NCI-H128 (cell line): ENCODE data around the gene SRPRB.
"Not testable (repeated sequence)": the region's sequence is repeated elsewhere in the genome, so short reads cannot be mapped to it uniquely, and the experiment has no call there.

Source experiments
- DNase-seq: peaks from one replicate; lab custom pipeline; 2025; ENCODE audit not compliant: unreplicated experiment; lab: John Stamatoyannopoulos, UW

Gene SRPRB

DNA sequence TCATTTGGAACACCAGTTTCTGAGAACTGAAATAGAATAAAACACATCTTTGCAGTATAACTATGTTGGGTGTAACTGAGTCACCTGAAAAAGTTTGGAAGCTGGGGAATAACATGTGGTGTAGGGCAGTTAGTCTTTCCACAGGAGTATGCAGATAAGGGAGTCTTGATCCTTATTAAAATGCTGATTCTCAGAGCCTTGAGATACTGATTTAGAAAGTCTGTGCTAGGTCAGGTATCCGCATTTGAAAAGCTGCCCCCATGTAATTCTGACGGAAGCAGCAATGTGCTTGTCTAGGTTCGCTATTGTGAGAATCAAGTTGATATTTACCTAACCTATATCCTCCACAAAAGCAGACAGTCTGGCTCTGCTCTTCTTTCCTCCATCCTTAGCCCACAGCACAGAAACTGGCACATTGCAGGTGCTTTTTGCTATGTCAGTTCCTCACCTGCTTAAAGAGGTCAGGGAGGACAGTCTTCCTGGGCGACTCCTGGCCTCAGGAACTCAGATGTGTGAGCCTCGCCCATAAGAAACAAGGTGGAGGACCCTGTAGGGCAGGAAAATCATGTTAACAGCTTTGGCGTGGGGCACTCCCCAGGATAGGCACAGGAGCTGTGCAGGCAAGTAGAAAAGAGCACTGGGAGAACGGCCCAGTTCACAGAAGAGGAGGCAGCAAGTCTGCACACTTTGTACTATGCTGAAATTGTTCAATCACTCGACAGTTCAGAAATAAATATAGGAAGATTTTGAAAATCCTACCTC, 27.6 kb upstream of the SRPRB start:
- no peak for DNase-seq

DNA sequence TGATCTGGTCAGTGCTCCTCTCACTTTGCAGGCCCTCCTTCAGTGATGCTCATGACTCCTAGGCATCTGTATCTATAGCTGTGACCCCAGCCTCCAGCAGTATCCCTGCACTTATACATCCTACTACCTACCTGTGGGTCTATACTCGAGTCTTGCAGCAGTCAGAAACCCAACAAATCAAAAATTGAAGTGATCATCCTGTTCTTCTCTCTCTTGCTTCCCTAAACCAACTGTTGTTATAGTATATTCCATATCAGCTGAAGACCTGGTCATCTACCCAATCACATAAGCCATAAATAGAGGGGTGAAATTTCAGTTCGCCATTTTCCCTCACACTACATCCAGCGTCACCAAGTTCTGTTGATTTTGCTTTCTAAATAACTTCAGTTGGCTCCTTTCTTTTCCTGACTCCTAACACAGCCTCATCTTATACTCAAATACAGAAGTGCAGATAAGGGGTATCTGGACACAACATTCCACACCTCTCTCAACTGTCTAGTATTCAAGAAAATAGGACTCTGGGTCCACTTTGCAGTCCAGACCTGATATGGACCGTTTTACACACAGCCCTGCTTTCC, 25.9 kb upstream of the SRPRB start:
- no peak for DNase-seq

DNA sequence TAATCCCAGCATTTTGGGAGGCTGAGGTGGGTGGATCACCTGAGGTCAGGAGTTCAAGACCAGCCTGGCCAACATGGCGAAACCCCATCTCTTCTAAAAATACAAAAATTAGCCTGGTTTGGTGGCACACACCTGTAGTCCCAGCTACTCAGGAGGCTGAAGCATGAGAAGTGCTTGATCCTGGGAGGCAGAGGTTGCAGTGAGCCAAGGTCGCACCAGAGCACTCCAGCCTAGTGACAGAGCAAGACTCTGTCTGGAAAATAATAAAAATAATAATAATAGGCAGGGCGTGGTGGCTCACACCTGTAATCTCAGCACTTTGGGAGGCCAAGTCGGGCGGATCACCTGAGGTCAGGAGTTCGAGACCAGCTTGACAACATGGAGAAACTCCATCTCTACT, 24.9 kb upstream of the SRPRB start:
- DNase-seq: not testable (repeated sequence)

DNA sequence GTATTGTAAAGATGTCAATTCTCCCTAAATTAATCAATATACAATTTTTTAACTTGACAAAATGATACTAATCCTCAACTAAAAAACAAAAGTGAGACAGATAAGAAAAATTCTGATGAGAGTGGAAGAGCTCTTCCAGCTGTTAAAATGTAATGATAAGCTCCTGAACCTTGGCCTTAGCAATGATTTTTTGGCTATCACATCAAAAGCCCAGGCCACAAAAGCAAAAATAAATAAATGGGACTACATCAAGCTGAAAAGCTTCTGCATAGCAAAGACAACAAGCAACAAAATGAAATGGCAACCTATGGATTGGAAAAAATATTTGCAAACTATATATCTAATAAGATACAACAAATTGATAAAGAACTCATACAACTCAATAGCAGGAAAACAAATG, 24.0 kb upstream of the SRPRB start:
- no peak for DNase-seq

DNA sequence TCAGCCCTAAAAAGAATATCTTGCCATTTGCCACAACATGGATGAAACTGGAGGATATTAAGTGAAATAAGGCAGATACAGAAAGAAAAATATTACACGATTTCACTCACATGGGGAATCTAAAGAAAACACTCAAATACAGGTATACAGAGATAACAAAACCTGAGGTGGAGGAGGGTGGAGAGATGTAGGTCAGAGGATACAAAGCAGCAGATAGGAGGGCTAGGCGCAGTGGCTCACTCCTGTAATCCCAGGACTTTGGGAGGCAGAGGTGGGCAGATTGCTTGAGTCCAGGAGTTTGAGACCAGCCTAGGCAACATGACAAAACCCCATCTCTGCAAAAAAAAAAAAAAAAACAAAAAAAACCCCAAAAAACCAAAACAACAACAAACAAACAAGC, 23.2 kb upstream of the SRPRB start:
- DNase-seq: no peak

DNA sequence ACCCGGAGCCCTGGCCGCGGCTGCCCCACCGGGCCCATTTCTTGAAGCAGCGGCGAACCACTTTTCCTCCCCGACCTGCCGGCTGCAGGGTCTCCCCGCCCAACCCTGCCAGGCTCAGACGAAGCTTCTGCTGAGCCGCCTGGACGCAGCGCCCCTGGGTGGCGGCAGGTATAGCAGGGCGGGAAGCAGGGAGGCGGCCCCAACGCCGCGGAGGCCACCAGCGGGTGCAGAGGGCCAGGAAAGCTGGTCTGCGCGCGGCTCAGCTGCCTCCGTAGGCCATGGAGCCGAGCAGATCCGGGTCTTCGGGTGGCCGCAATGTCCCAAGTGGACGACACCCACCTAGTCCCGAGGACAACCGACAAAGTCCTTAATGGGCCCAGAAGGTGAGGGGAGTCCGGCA, 21.9 kb upstream of the SRPRB start:
- DNase-seq: no peak

DNA sequence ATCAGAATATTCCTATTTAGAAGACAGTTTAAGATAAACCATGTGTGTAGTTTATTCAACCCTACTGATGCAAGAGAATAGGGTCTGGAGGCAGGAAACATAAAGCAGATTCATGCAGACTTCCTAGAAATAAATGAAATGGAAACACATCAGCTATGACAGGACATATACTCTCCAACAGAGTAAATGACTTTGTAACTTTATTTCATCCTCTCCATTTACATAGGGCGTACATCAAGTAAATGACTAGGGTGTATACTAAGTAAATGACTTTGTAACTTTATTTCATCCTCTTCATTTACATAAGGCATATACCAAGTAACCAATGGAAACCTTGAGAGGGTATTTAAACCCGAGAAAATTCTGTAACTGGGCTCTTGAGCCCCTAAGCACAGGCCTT, 17.6 kb upstream of the SRPRB start:
- no peak for DNase-seq

DNA sequence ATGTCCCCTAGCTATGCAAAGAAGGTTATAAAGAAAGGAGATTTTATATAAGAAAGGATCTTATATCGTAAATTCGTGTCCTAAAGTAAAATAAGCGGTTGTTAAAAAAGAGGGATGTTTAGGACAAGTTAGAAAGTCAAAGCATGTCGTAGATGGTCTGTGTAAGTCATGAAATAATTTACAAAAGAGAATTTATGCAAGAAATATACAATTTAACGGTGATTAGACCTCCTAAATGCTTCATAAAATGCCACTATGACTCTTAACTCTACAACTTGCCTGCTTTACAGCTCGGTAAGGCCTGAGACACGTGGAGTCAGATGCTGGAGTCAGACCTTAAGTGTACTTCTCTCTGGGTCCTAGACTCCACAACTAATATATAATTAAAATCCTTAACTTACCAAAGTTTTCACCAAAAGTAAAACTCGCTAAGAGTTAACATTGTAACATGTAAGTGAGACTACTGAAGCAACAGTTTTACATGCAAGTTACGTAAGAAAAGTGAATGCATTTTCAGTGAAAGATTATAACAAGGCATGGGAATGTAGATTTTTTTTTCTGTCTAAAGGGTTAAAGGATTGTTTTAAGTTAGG, 13.3 kb upstream of the SRPRB start:
- no peak for DNase-seq

DNA sequence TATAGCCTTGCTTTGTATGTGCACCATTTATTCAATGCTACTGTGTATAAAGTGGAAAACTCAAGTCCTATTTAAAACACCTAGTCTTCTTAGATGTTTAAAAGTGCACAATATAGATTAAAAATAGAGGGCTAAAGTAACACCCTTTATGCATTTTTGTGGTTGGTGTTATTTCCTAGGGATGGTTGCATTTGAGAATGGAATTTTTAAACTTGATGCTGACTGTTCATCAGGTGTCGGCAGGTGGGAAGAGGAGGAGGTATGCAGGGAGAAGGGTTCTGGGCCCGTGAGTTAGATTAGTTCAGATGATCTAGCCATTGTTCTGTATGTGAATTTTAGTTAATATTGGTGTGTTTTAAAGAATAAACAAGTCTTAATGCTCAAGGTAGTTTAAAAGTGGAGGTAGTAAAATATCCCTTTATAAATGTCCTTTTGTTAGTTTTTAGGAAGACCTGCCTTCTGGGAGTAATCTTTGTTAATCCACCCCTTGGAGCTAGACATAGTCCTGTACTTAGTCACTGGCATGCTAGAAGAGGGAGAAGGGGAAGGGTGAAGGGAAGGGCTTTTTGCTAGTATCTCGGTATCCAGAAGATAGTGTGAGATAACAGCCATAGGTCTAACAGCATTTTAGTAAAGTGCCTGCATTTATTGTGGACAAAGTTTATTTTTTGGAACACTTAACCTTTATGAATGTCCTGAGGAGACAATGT, 8.1 kb upstream of the SRPRB start:
- DNase-seq: no peak

DNA sequence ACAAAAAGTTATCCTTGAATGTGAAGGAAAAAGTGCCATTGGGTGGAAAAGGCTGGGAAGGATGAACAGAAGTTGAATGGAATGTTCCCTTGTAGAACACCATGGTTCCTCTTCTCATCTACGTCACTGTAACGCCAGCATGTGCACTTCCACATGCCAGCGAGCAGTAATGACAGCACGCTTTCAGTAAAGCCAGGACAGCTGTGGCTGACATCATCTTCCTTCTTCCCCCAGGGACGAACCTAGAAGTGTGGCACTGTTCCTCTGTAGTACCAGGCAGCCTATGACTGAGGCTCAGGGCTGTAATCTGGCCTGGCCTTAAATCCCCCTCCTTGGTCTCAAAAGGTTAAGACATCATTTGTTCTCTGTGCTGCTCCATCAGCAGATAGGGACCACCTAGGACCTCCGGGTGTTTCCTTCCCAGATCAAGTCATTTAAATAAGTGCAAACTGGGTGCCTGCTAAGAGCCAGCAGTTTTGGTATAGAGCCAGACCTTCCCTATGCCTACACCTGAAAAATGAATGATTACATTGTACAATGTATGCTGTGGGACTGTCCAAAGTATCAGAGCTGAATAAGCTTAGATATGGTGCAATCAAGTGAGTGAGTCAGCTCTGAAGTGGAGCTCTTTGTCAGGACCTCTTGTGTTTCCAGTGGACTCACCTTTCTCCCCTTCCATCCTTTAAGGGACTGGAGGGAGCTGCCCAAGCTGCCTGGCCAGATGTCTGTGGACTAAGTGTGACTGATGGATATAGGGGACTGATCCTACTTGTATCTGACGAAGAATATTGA, 5.6 kb upstream of the SRPRB start:
- DNase-seq: no peak

DNA sequence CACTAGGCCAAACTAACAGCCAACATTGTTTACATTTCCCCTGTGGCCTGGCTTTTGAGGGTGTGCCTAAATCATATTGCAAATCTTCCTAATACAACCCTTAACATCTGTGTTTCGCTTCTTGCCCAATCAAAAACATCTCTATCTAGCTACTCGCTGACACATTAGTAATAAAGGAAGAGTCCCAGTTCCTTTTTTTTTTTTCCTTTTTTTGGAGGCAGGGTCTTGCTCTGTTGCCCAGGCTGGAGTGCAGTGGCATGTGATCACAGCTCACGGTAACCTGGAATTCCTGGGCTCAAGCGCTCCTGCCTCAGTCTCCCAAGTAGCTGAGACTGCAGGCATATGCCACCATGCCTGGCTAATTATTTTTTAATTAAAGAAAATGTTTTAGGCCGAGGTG, 2.1 kb upstream of the SRPRB start:
- DNase-seq: no peak

DNA sequence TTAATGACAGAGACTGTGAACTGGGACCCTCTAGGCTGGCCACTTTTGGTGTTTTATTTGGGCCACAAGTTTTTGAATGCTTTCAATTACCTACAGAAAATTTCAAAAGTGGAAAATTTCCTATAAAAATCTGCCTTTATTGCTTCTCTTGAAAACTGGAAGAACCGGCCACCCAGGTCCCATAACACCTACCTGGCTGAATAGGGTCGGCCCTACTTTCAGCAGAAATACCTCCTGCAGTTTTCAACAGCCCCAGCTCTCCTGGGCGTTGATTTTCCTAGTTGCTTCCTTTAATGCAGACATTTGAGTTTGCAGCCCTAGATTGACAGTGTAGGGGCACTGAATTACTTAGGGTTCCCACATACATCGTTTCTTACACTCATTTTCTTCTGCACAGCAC, 719 bp upstream of the SRPRB start:
- DNase-seq: no peak

DNA sequence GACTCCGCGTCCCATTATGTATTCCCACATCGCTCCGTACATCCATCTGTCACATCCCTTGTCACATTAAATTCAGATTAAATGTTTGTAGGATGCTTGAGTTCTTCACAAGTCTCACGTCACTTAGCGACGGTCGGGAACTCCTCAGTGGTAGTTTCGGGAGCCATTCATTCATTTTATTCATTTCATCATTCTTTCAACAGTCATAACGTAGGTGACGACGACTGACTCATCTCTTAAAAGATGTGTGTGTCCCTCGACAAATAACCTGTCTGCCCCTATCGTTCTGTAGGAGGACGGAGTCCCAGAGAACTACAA, 272 bp upstream of the SRPRB start:
- no peak for DNase-seq

DNA sequence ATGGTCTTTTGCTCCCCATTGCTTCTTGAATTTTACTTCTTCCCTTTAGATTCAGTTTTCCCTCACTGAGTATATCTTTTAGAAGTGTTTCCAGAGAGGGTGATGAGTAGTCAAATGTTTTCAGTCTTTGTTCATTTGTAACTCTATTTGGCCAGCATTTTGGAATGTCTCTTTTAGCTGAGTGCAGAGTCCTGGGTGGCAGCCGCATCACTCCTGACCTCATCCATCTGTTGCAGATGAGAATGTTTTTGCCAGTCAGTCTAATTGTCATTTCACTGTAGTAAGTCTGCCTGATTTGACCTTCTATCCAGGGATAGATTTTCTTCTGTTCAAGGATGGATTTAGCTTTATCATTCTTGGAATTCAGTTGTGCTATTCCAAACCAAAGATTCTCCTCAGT, 7.3 kb downstream of the SRPRB start:
- DNase-seq: no peak

DNA sequence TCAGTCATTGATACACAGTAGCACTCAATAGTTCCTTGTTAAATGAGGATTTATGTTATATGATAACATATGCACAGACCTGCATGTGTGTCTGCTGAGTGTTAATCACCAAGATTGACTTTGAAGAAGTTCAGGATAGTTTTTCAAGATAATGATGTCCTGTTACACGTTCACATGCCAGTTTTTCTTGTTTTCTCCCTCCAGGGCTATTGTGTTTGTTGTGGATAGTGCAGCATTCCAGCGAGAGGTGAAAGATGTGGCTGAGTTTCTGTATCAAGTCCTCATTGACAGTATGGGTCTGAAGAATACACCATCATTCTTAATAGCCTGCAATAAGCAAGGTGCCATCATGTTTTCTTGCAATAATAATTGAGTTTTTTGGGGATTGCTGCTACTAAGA, 9.8 kb downstream of the SRPRB start:
- DNase-seq: no peak

DNA sequence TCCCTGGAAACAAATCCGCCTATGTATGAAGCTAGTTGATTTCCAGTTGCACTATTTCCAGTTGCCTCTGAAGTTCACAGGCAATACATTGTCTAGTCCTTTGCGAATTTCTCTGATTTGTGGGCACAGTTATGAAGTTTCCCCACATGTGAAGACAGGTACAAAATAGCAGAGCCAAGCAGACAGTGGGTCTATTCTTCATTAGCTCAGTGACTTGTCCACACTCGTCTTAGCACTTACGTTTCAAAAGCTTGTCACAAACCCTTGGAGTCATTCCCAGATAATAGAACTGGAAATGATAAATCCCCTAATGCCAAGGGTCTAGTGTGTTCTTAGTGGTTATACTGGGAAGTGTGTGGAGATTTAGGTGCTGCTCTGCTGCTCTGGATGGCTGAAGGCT, 14.5 kb downstream of the SRPRB start:
- no peak for DNase-seq

DNA sequence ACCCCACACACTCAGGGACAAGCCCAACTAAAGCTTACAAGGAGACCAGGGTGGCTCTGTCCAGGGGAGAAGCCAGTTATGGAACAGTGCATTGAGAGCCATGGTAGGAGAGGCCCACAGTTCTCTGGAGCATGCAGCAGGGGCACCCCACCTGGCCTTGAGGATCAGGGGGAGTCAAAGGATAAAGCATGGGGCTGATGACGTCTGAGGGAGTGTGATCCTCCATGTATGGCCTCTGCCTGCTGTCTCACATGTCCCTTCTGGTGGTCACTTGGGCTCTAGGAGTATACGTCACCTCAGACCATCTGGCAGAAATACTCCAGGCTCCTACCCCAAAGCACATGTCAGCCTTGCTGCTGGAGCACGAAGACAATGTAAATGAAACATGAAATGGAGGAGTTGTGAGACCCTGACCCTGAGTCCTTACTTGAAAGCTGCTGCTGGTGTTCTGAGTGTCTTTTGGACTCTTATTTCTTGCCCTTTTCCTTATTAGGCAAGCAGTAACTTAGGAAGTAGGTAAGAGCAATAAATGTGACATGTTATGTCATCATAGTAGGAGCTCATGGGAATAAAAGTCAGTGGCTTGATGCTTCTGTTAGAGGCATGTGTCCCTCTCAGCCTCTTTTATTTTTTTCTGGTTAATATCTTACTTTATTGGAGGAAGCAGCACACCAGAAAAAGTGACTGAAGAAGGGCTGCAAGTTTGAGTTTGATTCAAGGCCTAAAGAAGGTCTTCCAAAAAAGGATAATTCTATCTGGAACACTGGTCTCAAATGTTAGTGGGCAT, 15.5 kb downstream of the SRPRB start:
- DNase-seq: no peak

DNA sequence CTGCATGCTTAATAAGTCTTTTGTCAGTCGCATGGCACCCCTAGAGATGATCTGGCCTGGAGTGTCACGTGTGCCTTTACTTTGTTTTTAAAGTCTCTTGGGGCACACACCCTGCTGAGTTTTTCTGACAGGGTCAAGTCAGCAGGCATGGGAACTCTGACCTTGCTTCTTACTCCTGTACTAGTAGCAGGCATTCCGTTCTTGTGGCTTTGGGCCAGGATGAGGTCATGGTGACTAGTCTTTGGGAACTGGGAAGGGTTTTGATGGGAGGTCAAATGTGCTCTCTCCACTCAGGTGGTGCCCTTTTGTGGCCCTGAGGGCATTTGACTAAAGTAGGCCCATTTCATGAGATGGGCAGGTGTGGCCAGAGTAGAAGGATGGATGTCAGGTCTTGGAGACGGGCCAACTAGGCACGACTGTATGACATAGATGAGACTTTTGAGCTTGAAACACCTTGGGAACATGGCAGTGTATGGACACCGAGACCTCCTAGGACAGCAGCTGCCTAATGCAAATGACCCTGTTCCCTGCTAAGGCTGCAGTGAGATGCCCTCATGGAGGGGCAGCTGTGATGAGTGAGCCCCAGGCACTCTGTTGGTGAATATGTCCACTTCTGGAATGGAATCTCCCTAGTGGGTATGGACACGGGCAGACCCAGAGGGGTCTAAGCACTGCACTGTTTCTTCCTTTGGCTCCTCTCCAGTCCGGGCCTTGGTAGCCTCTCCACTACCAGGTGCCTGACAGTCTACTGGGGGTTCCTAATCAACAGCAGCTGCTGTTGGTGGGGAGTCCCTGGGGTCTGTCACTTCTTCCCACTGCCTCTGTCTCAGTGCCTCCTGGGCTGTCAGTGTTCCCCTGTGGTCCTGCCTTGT, 16.4 kb downstream of the SRPRB start:
- no peak for DNase-seq

DNA sequence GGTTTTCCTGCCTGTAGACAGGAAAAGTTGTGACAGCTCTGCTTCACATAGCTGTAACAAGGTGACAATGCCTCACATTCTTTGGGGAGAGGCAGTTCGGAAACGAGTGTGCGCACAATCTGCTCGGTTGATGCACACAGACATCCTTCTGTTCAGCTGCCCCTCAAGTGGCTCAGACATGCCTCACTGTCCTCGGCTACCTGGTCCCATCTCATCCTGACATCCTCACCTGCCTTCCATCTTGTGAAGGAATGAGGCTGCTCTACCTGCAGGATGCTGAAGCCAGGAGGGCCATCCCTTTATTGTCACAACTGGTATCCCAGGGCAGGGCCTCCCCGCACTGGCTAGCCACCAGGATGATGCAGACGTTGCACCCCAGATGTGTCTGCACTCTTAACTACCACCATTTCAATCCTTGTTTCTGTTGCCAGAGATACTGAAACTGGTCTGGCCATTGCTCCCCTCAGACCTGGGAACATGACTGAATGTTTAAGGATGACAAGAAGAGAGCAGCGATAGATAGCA, 19.4 kb downstream of the SRPRB start:
- DNase-seq: no peak
